Lower lobe of right lung (tissue), 2 donors: Measurements from ENCODE around the gene RHEX. TPM values are rescaled to one million over a fixed set of nuclear protein-coding genes. Genes with fewer than 3 reads are reported as not detected.

Experiments
- ATAC-seq, 2 donors: fragments of 200-7000 bp; cut with Tn5 transposase; one replicate each; pipeline ENCODE4 v1.9.1; 2020 to 2022; ENCODE audit warnings: mild to moderate bottlenecking in 2 of 2, moderate library complexity in 2 of 2
- DNase-seq: peaks from one replicate; pipeline ENCODE4 v3.0.0-alpha.2; 2020
- H3K27ac ChIP-seq: fragments of 200-600 bp; one replicate; pipeline ENCODE4 v1.8.0; 2022
- H3K27me3 ChIP-seq: fragments of 200-600 bp; one replicate; pipeline ENCODE4 v1.8.0; 2022; ENCODE audit warnings: low read depth
- H3K36me3 ChIP-seq: fragments of 200-600 bp; one replicate; pipeline ENCODE4 v1.8.0; 2022; ENCODE audit warnings: mild to moderate bottlenecking
- H3K4me1 ChIP-seq: fragments of 200-600 bp; one replicate; pipeline ENCODE4 v1.8.0; 2022
- H3K4me3 ChIP-seq: fragments of 200-600 bp; one replicate; pipeline ENCODE4 v1.8.0; 2022; ENCODE audit warnings: mild to moderate bottlenecking
- H3K9me3 ChIP-seq: fragments of 200-600 bp; one replicate; pipeline ENCODE4 v1.8.0; 2022
- CTCF ChIP-seq: fragments of 200-600 bp; IDR thresholded peaks from one replicate; pipeline ENCODE4 v1.8.0; 2022; ENCODE audit warnings: antibody characterized with exemption, mild to moderate bottlenecking
- intact Hi-C: fragments of 100-400 bp; cut with DNase I; formaldehyde crosslinking; loops from one replicate; pipeline ENCODE4 v1.11.0; 2022
- total RNA-seq: library from RNA; stranded (reverse); fragmentation: NEBNext Ultra II Directional; extraction: Animal tissue kit (Norgen Biotek cat#: 25700); gene quantifications from one replicate; pipeline ENCODE4 v1.2.1, GENCODE V29; 2021
- donor health status: DM: no; HTN: yes; CAD: no; lungs with severe emphysema.

RHEX gene
- total RNA-seq, 1 donor from 2014 or later, result 13.5 TPM

DNA sequence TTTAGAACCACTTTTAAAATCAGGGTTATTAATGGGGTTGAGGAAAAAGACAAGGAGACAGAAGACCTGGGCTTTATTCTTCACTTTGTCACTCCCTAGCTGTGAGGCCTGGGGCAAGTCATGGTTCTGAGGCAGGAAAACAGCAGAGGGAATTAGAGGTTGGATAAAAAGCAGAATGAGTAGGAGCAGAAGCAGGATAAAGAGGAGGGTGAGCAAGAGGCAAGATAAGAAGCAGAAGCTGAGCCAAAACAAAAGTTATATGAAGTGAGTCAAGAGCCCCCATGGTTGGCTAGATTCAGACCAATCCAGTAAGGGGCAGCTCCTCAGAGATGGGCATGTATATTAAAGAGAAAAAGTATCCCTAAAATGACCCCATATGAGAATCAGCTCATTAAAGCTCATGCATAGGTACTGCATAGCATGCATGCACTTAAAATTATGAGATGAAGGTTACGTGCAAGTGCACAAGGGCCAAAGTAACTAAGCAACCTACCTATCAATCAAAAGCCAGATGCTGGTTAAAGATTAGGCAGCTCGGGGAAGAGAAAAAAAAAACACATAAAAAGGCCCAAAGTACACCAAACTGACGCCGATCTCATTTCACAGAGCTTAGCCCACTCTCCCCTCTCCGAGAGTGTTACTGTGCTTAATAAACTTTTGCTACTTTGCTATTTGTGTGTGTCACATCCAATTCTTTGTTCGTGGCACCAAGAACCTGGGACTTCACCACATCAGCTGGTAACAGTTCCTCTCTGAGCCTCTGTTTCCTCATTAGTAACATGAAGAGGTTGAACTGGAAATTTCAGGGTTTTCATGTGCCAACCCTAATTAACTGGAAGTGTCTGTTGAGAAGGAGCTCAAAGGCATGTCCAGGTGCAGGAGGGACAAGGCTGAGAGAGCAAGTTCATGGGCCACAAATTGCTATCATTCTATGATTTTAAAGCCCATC lies 62.0 kb downstream of the RHEX start:
- DNase-seq, result no peak

GRCh38 chr1:206115791-206116190 lies 62.8 kb downstream of the RHEX start:
- ATAC-seq, result no peak
- peaks cover 11% of the 10 kb centered on the region for H3K4me1 ChIP-seq
- no peak for TF ChIP-seq CTCF
- DNase-seq, result no peak
- no peak overlapping the region for H3K27ac ChIP-seq
- H3K4me3 ChIP-seq, result no peak overlapping the region
- H3K27me3 ChIP-seq, result peaks cover 22% of the 10 kb centered on the region
- H3K36me3 ChIP-seq, result no peaks in the 10 kb centered on the region
- intact Hi-C loops, result no loop called here
- H3K9me3 ChIP-seq, result no peaks in the 10 kb centered on the region

More for the DNA sequence above, 62.0 kb downstream of the RHEX start:
- Histone ChIP-seq H3K27ac (no peak overlapping the region), H3K9me3 (no peaks in the 10 kb centered on the region), H3K36me3 (no peaks in the 10 kb centered on the region), H3K4me3 (no peak overlapping the region), H3K27me3 (peaks cover 22% of the 10 kb centered on the region), H3K4me1 (peaks cover 11% of the 10 kb centered on the region)
- ATAC-seq, result no peak
- intact Hi-C loops, result no loop called here
- TF ChIP-seq CTCF, result no peak

GRCh38 chr1:206116191-206116872 lies 63.4 kb downstream of the RHEX start:
- TF ChIP-seq CTCF, result no peak
- intact Hi-C loops, result no loop called here
- H3K36me3 ChIP-seq, result no peaks in the 10 kb centered on the region

DNA sequence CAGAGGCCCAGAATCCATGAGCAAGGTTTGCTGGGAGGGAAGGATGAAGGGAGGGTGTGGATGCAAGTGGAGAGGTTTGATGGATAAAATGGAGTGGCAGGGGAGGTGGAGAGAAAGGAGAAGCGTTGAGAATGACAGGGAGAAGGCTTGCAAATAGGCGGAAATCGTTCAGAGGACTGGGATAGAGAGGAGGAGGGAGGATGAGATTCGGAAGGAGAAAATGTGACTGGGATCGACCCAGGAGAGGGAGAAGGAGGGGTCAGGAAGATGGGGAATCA lies 63.8 kb downstream of the RHEX start:
- H3K9me3 ChIP-seq, result peaks cover 6% of the 10 kb centered on the region
- H3K27ac ChIP-seq, result no peak overlapping the region
- peaks cover 22% of the 10 kb centered on the region for H3K27me3 ChIP-seq
- intact Hi-C loops, result no loop called here
- H3K4me1 ChIP-seq, result peaks cover 11% of the 10 kb centered on the region
- no peaks in the 10 kb centered on the region for H3K36me3 ChIP-seq
- DNase-seq (no peak), ATAC-seq (no peak)
- no peak for TF ChIP-seq CTCF
- peak overlapping the region; percentile 52 for H3K4me3 ChIP-seq

More at GRCh38 chr1:206116191-206116872, 63.4 kb downstream of the RHEX start:
- H3K9me3 ChIP-seq, result peaks cover 5% of the 10 kb centered on the region
- DNase-seq, result no peak
- peaks cover 22% of the 10 kb centered on the region for H3K27me3 ChIP-seq
- ATAC-seq, result no peak
- no peak overlapping the region for H3K4me3 ChIP-seq
- peaks cover 11% of the 10 kb centered on the region for H3K4me1 ChIP-seq
- no peak overlapping the region for H3K27ac ChIP-seq

DNA sequence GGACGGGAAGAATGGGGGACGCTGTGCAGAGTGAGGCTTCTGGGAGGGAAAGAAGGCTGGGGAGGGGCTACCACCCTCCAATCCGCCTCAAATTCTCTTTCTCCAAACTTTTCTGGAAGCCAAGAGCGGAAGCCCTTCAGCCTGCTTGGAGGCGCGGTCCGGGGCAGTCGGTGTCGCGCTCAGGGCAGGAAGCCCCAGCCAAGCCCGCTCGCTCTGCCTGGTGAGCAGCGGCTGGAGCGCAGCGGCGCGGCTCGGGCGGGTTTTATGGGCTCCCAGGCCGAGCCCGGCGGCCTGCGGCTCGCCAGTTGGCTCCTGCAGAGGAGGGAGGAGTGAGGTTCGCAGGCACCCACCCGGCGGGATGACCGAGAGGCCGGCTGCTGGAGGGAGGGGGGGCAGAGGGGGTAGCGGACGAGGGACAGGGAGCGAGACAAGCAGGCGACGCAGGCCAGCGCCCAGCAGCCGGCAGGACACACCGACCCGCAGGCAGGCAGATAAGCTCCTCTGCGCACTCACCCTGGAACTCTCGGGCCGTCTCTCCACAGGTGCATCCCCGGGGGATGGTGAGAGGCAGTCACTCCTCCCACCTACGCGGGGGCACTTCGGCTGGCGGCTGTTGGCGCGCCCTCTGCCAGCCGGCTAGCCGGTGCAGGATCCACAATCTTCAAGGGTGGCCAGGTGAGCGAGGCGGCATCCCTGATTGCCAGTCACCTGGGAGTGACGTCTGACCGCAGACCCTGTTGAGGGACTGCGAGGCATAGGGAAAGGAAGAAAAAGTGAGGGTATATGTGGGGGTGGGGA lies 64.4 kb downstream of the RHEX start, which contains the start of gene AVPR1B:
AVPR1B (minus strand) TSS at position 238 of the 798 bp plus-strand sequence. CDS start 498 bp downstream, outside the sequence.
- peak; percentile 15 for TF ChIP-seq CTCF
- DNase-seq (no peak), ATAC-seq (peak; percentile 73 to 82)
- H3K4me3 ChIP-seq, result peak within 1 kb of the TSS; percentile 52
- H3K27ac ChIP-seq, result no peak within 1 kb of the TSS
- intact Hi-C loops, result no loop called here
- peaks cover 22% of the 10 kb centered on the region for H3K27me3 ChIP-seq
- H3K9me3 ChIP-seq, result peaks cover 6% of the 10 kb centered on the region
- no peaks in the 10 kb centered on the region for H3K36me3 ChIP-seq
- H3K4me1 ChIP-seq, result peaks cover 11% of the 10 kb centered on the region
